GM10248 (cell line): Measurements from ENCODE around the gene LAP3.

Source experiments
- CTCF ChIA-PET: fragments of 300-600 bp; sonication (Branson Sonifier 250); formaldehyde crosslinking; extraction: SDS; loops from one replicate; lab custom pipeline; 2021; ENCODE audit warnings: antibody characterized with exemption; lab: Yijun Ruan, JAX
- POLR2A ChIA-PET: fragments of 350-650 bp; sonication (Branson Sonifier 250); formaldehyde crosslinking; extraction: SDS; loops from one replicate; lab custom pipeline; 2020; ENCODE audit warnings: antibody characterized with exemption; lab: Yijun Ruan, JAX
- DNase-seq: peaks from one replicate; pipeline ENCODE4 v3.0.0; 2012; ENCODE audit errors: extremely low spot score
- CTCF ChIP-seq: IDR thresholded peaks from 2 replicates; pipeline ENCODE4 v1.5.1; 2012; ENCODE audit warnings: mild to moderate bottlenecking, low read depth; ENCODE audit errors: extremely low read depth, missing control alignments, control extremely low read depth

LAP3 gene

GRCh38 chr4:17613761-17614415 is 36.9 kb downstream of the LAP3 start:
- no peak for TF ChIP-seq CTCF
- DNase-seq, result no peak
- CTCF ChIA-PET, result interaction anchor here (1.0 to 3.5 kb wide), 8 partner anchors 8 to 203 kb away, joined by 3 to 13 read pairs (median 5); no protein-coding TSS in a partner anchor
- POLR2A ChIA-PET, result interaction anchor here (0.6 to 1.6 kb wide), 6 partner anchors 10 to 515 kb away, joined by 3 to 11 read pairs (median 4); no protein-coding TSS in a partner anchor

GRCh38 chr4:17614416-17615299 is 37.7 kb downstream of the LAP3 start, which contains the start of gene MED28:
MED28 (plus strand) TSS chr4:17614641; CDS start chr4:17614655, 14 bp downstream.
- ChIA-PET POLR2A (interaction anchor here (0.9 to 1.5 kb wide), 4 partner anchors 11 to 514 kb away, joined by 3 to 11 read pairs (median 4); no protein-coding TSS in a partner anchor), CTCF (interaction anchor here (1.0 to 3.5 kb wide), 8 partner anchors 8 to 203 kb away, joined by 3 to 13 read pairs (median 4); no protein-coding TSS in a partner anchor)
- no peak for TF ChIP-seq CTCF
- DNase-seq, result peak; percentile 98

GRCh38 chr4:17616283-17616682 is 39.3 kb downstream of the LAP3 start:
- CTCF ChIA-PET, result interaction anchor here (1.1 to 2.1 kb wide), 2 partner anchors 20 to 144 kb away, joined by 3 to 6 read pairs; no protein-coding TSS in a partner anchor
- POLR2A ChIA-PET, result no interaction called here
- no peak for DNase-seq
- no peak for TF ChIP-seq CTCF

GRCh38 chr4:17618926-17619325 is 41.9 kb downstream of the LAP3 start:
- DNase-seq, result no peak
- ChIA-PET POLR2A (no interaction called here), CTCF (interaction anchor here (1.4 kb wide), 1 partner anchor 70 kb away, joined by 3 read pairs; no protein-coding TSS in a partner anchor)
- no peak for TF ChIP-seq CTCF

- no peak for DNase-seq
- TF ChIP-seq CTCF, result no peak
- POLR2A ChIA-PET, result no interaction called here
- CTCF ChIA-PET, result interaction anchor here (0.6 to 1.4 kb wide), 2 partner anchors 11 to 71 kb away, joined by 3 read pairs; no protein-coding TSS in a partner anchor
Observed at GRCh38 chr4:17619416-17620105, 42.6 kb downstream of the LAP3 start.

- DNase-seq, result no peak
- POLR2A ChIA-PET, result no interaction called here
- CTCF ChIA-PET, result interaction anchor here (0.9 to 1.1 kb wide), 2 partner anchors 9 to 13 kb away, joined by 3 to 4 read pairs; no protein-coding TSS in a partner anchor
- TF ChIP-seq CTCF, result no peak
Observed at GRCh38 chr4:17623451-17624001, 46.5 kb downstream of the LAP3 start.
